Measurements from ENCODE around the gene TIMM29. TPM values are rescaled to one million over a fixed set of nuclear protein-coding genes. Genes with fewer than 3 reads are reported as not detected.

The TIMM29 gene
- total and polyA plus RNA-seq, 2 experiments from 2014 or later, result 20.3 to 57.5 TPM

GRCh38 chr19:10913716-10914340 lies 14.8 kb upstream of the TIMM29 start:
- no peak overlapping the region for H3K4me3 ChIP-seq
- WGBS, 2 experiments (ENCODE audit: low coverage in 1 of 2, low lambda C conversion rate in 2 of 2, missing lambda C conversion rate in 2 of 2), result 95 to 96% methylated on average over 20 to 23 of the region's 24 CpGs
- TF ChIP-seq EZH2 (IDR thresholded peaks at IDR 0.05; ENCODE audit: insufficient read depth, poor library complexity, severe bottlenecking) (no peak), EZH2phosphoT487 (IDR thresholded peaks at IDR 0.05; ENCODE audit: insufficient read depth, low read depth) (no peak)
- peaks cover 14% of the 10 kb centered on the region for H3K4me1 ChIP-seq (ENCODE audit: insufficient read depth)
- peaks cover 6% of the 10 kb centered on the region; the same call in 1 of the 2 replicates for H3K36me3 ChIP-seq (ENCODE audit: low read depth)
- no peaks in the 10 kb centered on the region for H4K20me1 ChIP-seq (ENCODE audit: insufficient read depth)
- no peak overlapping the region for H3K9ac ChIP-seq
- no peak overlapping the region for H3K4me2 ChIP-seq (ENCODE audit: unreplicated experiment)
- H3F3A ChIP-seq (ENCODE audit: insufficient read depth), result no peaks in the 10 kb centered on the region
- no peak overlapping the region for H2AFZ ChIP-seq
- in situ Hi-C loops (cut with MboI), result no loop called here
- H3K9me3 ChIP-seq (ENCODE audit: low read depth), result no peaks in the 10 kb centered on the region
- no peak for DNase-seq
- no peaks in the 10 kb centered on the region for H3K27me3 ChIP-seq (replicated peaks; ENCODE audit: insufficient read depth)
- H3K27ac ChIP-seq, result no peak overlapping the region
- no peaks in the 10 kb centered on the region for H3K79me2 ChIP-seq (ENCODE audit: insufficient read depth)
- H3K9me2 ChIP-seq (ENCODE audit: insufficient read depth), result no peaks in the 10 kb centered on the region

GRCh38 chr19:10915130-10916091 lies 13.2 kb upstream of the TIMM29 start:
- H3K36me3 ChIP-seq (ENCODE audit: low read depth), result no peaks in the 10 kb centered on the region
- WGBS, 2 experiments (ENCODE audit: low coverage in 1 of 2, low lambda C conversion rate in 2 of 2, missing lambda C conversion rate in 2 of 2), result 8 to 11% methylated on average over 16 to 18 of the region's 19 CpGs

GRCh38 chr19:10916602-10917001 lies 12.0 kb upstream of the TIMM29 start:
- Histone ChIP-seq H3K9me3 (ENCODE audit: low read depth) (no peaks in the 10 kb centered on the region), H3K9me2 (ENCODE audit: insufficient read depth) (no peaks in the 10 kb centered on the region), H2AFZ (no peak overlapping the region), H3K4me1 (ENCODE audit: insufficient read depth) (peaks cover 14% of the 10 kb centered on the region), H3F3A (ENCODE audit: insufficient read depth) (no peaks in the 10 kb centered on the region), H3K79me2 (ENCODE audit: insufficient read depth) (no peaks in the 10 kb centered on the region), H3K27ac (no peak overlapping the region), H3K36me3 (ENCODE audit: low read depth) (no peaks in the 10 kb centered on the region), H3K4me3 (no peak overlapping the region), H3K9ac (no peak overlapping the region), H4K20me1 (ENCODE audit: insufficient read depth) (no peaks in the 10 kb centered on the region), H3K4me2 (ENCODE audit: unreplicated experiment) (no peak overlapping the region), H3K27me3 (replicated peaks; ENCODE audit: insufficient read depth) (no peaks in the 10 kb centered on the region)
- DNase-seq, result no peak
- 94% methylated on average over 6 of the region's 6 CpGs for WGBS, 2 experiments (ENCODE audit: low coverage in 1 of 2, low lambda C conversion rate in 2 of 2, missing lambda C conversion rate in 2 of 2)
- in situ Hi-C loops (cut with MboI), result no loop called here
- TF ChIP-seq EZH2phosphoT487 (IDR thresholded peaks at IDR 0.05; ENCODE audit: insufficient read depth, low read depth) (no peak), EZH2 (IDR thresholded peaks at IDR 0.05; ENCODE audit: insufficient read depth, poor library complexity, severe bottlenecking) (no peak)

More at GRCh38 chr19:10915130-10916091, 13.2 kb upstream of the TIMM29 start:
- no peaks in the 10 kb centered on the region for H3K9me2 ChIP-seq (ENCODE audit: insufficient read depth)
- in situ Hi-C loops (cut with MboI), result no loop called here
- no peaks in the 10 kb centered on the region for H3K9me3 ChIP-seq (ENCODE audit: low read depth)
- no peak overlapping the region; the same call in 1 of the 2 replicates for H3K4me3 ChIP-seq
- DNase-seq, result peak; percentile 97
- H3K79me2 ChIP-seq (ENCODE audit: insufficient read depth), result no peaks in the 10 kb centered on the region
- no peaks in the 10 kb centered on the region for H3F3A ChIP-seq (ENCODE audit: insufficient read depth)
- no peaks in the 10 kb centered on the region for H4K20me1 ChIP-seq (ENCODE audit: insufficient read depth)
- H3K4me1 ChIP-seq (ENCODE audit: insufficient read depth), result peaks cover 14% of the 10 kb centered on the region
- no peaks in the 10 kb centered on the region for H3K27me3 ChIP-seq (replicated peaks; ENCODE audit: insufficient read depth)
- peak overlapping the region; percentile 45 for H3K4me2 ChIP-seq (ENCODE audit: unreplicated experiment)
- H3K27ac ChIP-seq, result peak overlapping the region; percentile 30
- TF ChIP-seq EZH2 (IDR thresholded peaks at IDR 0.05; ENCODE audit: insufficient read depth, poor library complexity, severe bottlenecking) (no peak), EZH2phosphoT487 (IDR thresholded peaks at IDR 0.05; ENCODE audit: insufficient read depth, low read depth) (no peak)
- peak overlapping the region; percentile 37 for H3K9ac ChIP-seq
- H2AFZ ChIP-seq, result no peak overlapping the region

GRCh38 chr19:10918359-10918758 lies 10.3 kb upstream of the TIMM29 start:
- in situ Hi-C loops (cut with MboI), result no loop called here
- no peak for DNase-seq
- Histone ChIP-seq H4K20me1 (ENCODE audit: insufficient read depth) (no peaks in the 10 kb centered on the region), H2AFZ (no peak overlapping the region), H3K36me3 (ENCODE audit: low read depth) (no peaks in the 10 kb centered on the region), H3K27me3 (replicated peaks; ENCODE audit: insufficient read depth) (no peaks in the 10 kb centered on the region), H3K4me1 (ENCODE audit: insufficient read depth) (peaks cover 14% of the 10 kb centered on the region), H3K4me2 (ENCODE audit: unreplicated experiment) (no peak overlapping the region), H3K79me2 (ENCODE audit: insufficient read depth) (no peaks in the 10 kb centered on the region), H3K9me2 (ENCODE audit: insufficient read depth) (no peaks in the 10 kb centered on the region), H3K9me3 (ENCODE audit: low read depth) (no peaks in the 10 kb centered on the region), H3K4me3 (no peak overlapping the region), H3K9ac (no peak overlapping the region), H3K27ac (no peak overlapping the region), H3F3A (ENCODE audit: insufficient read depth) (no peaks in the 10 kb centered on the region)
- no peak for TF ChIP-seq EZH2 (IDR thresholded peaks at IDR 0.05; ENCODE audit: insufficient read depth, poor library complexity, severe bottlenecking)
- no peak for TF ChIP-seq EZH2phosphoT487 (IDR thresholded peaks at IDR 0.05; ENCODE audit: insufficient read depth, low read depth)
- WGBS, 2 experiments (ENCODE audit: low coverage in 1 of 2, low lambda C conversion rate in 2 of 2, missing lambda C conversion rate in 2 of 2), result 87 to 92% methylated on average over 11 of the region's 11 CpGs

All from GM23248 (cell line).